H9 (cell line): ENCODE measurements around the gene ACOXL. TPM values are rescaled to one million over a fixed set of nuclear protein-coding genes. Genes with fewer than 3 reads are reported as not detected.

Source experiments
- DNase-seq: peaks from one replicate; pipeline ENCODE4 v3.0.0-alpha.2; 2017
- H2AFZ ChIP-seq: one replicate; pipeline ENCODE4 v1.6.1; 2013; ENCODE audit warnings: mild to moderate bottlenecking, low read length, control low read depth, moderate library complexity
- H2AK5ac ChIP-seq: 2 replicates; pipeline ENCODE4 v1.6.1; 2013; ENCODE audit warnings: low read length, control low read depth, mixed read lengths; ENCODE audit not compliant: insufficient read length
- H2BK120ac ChIP-seq: one replicate; pipeline ENCODE4 v1.6.1; 2013; ENCODE audit warnings: low read depth, mild to moderate bottlenecking, low read length, control low read depth, inconsistent platforms; ENCODE audit not compliant: poor library complexity, severe bottlenecking
- H2BK12ac ChIP-seq: 2 replicates; pipeline ENCODE4 v1.6.1; 2013; ENCODE audit warnings: low read length, control low read depth, mixed read lengths, low read depth; ENCODE audit not compliant: insufficient read length
- H2BK15ac ChIP-seq: 2 replicates; pipeline ENCODE4 v1.6.1; 2013; ENCODE audit warnings: low read depth, low read length, control low read depth
- H2BK20ac ChIP-seq: one replicate; pipeline ENCODE4 v1.6.1; 2013; ENCODE audit warnings: low read depth, mild to moderate bottlenecking, low read length, control low read depth, inconsistent platforms; ENCODE audit not compliant: poor library complexity, severe bottlenecking
- H2BK5ac ChIP-seq: 2 replicates; pipeline ENCODE4 v1.6.1; 2013; ENCODE audit warnings: low read length, control low read depth, mixed read lengths; ENCODE audit not compliant: insufficient read length
- H3K14ac ChIP-seq: 2 replicates; pipeline ENCODE4 v1.6.1; 2013; ENCODE audit warnings: low read length, control low read depth; ENCODE audit not compliant: insufficient read depth
- H3K18ac ChIP-seq: 2 replicates; pipeline ENCODE4 v1.6.1; 2013; ENCODE audit warnings: low read depth, mild to moderate bottlenecking, mixed read lengths, low read length, control low read depth; ENCODE audit not compliant: insufficient read length
- H3K23ac ChIP-seq: 2 replicates; pipeline ENCODE4 v1.6.1; 2013; ENCODE audit warnings: low read length, control low read depth, mixed read lengths, low read depth; ENCODE audit not compliant: insufficient read length
- H3K23me2 ChIP-seq: 2 replicates; pipeline ENCODE4 v1.6.1; 2013; ENCODE audit warnings: low read depth, mild to moderate bottlenecking, mixed read lengths, low read length, control low read depth; ENCODE audit not compliant: insufficient read length, poor library complexity, severe bottlenecking
- H3K27ac ChIP-seq: 2 replicates; pipeline ENCODE4 v1.5.1; 2013; ENCODE audit warnings: low read length, control low read depth, mixed read lengths, low read depth; ENCODE audit not compliant: insufficient read length
- H3K27me3 ChIP-seq: 2 replicates; pipeline ENCODE4 v1.6.1; 2013; ENCODE audit warnings: low read length, control low read depth, inconsistent platforms; ENCODE audit not compliant: insufficient read depth
- H3K4ac ChIP-seq: 2 replicates; pipeline ENCODE4 v1.6.1; 2013; ENCODE audit warnings: low read depth, mild to moderate bottlenecking, control low read depth, inconsistent platforms, low read length, moderate library complexity
- H3K4me1 ChIP-seq: 2 replicates; pipeline ENCODE4 v1.6.1; 2013; ENCODE audit warnings: low read length, control low read depth, inconsistent platforms; ENCODE audit not compliant: insufficient read depth
- H3K4me2 ChIP-seq: 2 replicates; pipeline ENCODE4 v1.6.1; 2013; ENCODE audit warnings: low read length, control low read depth, mixed read lengths; ENCODE audit not compliant: insufficient read length, insufficient read depth
- H3K56ac ChIP-seq: 2 replicates; pipeline ENCODE4 v1.6.1; 2013; ENCODE audit warnings: low read depth, mild to moderate bottlenecking, mixed read lengths, low read length, control low read depth; ENCODE audit not compliant: insufficient read length
- H3K79me1 ChIP-seq: 2 replicates; pipeline ENCODE4 v1.6.1; 2013; ENCODE audit warnings: low read depth, mild to moderate bottlenecking, moderate library complexity, low read length, control low read depth, inconsistent platforms; ENCODE audit not compliant: insufficient read depth, poor library complexity, severe bottlenecking
- H3K79me2 ChIP-seq: 2 replicates; pipeline ENCODE4 v1.6.1; 2013; ENCODE audit warnings: low read length, control low read depth, inconsistent platforms; ENCODE audit not compliant: insufficient read depth
- H3K9ac ChIP-seq: 2 replicates; pipeline ENCODE4 v1.6.1; 2013; ENCODE audit warnings: low read length, control low read depth, mixed read lengths; ENCODE audit not compliant: insufficient read length; ENCODE audit errors: extremely low read depth
- H3K9me3 ChIP-seq: one replicate; pipeline ENCODE4 v1.6.1; 2013; ENCODE audit warnings: low read depth, low read length, inconsistent platforms; ENCODE audit not compliant: control insufficient read depth
- H3T11ph ChIP-seq: one replicate; pipeline ENCODE4 v1.6.1; 2013; ENCODE audit warnings: mild to moderate bottlenecking, low read length, control low read depth, inconsistent platforms
- H4K20me1 ChIP-seq: one replicate; pipeline ENCODE4 v1.6.1; 2013; ENCODE audit not compliant: control insufficient read depth, insufficient read length, insufficient read depth
- H4K5ac ChIP-seq: 2 replicates; pipeline ENCODE4 v1.6.1; 2013; ENCODE audit warnings: low read depth, mild to moderate bottlenecking, mixed read lengths, low read length, control low read depth; ENCODE audit not compliant: insufficient read length
- H4K8ac ChIP-seq: replicated peaks from 2 replicates; pipeline ENCODE4 v1.6.1; 2013; ENCODE audit warnings: low read length, control low read depth, mixed read lengths, low read depth; ENCODE audit not compliant: insufficient read length
- H4K91ac ChIP-seq: 2 replicates; pipeline ENCODE4 v1.6.1; 2013; ENCODE audit warnings: low read depth, mild to moderate bottlenecking, moderate library complexity, mixed read lengths, low read length, control low read depth; ENCODE audit not compliant: insufficient read length
- H3K27ac Mint-ChIP-seq, 3 experiments: 2 replicates in 2 of 3; 3 replicates in 1 of 3; pipeline ENCODE4 v1.8.0; 2020 to 2021; ENCODE audit warnings: mixed read lengths in 3 of 3, mild to moderate bottlenecking in 1 of 3, moderate library complexity in 1 of 3
- H3K27me3 Mint-ChIP-seq: 2 replicates; pipeline ENCODE4 v1.8.0; 2021; ENCODE audit warnings: low read depth, mild to moderate bottlenecking, moderate library complexity, mixed read lengths
- H3K36me3 Mint-ChIP-seq, 3 experiments: 2 replicates in 2 of 3; 3 replicates in 1 of 3; pipeline ENCODE4 v1.8.0; 2020 to 2021; ENCODE audit warnings: low read depth in 3 of 3, mixed read lengths in 3 of 3; ENCODE audit not compliant: insufficient read depth in 1 of 3
- H3K4me1 Mint-ChIP-seq, 2 experiments: 2 replicates each; pipeline ENCODE4 v1.8.0; 2020; ENCODE audit warnings: mixed read lengths in 2 of 2
- H3K4me3 Mint-ChIP-seq, 2 experiments: 2 replicates in 1 of 2; 3 replicates in 1 of 2; pipeline ENCODE4 v1.8.0; 2020 to 2021; ENCODE audit warnings: mild to moderate bottlenecking in 2 of 2, mixed read lengths in 2 of 2, moderate library complexity in 1 of 2
- H3K9me3 Mint-ChIP-seq, 2 experiments: 2 replicates in 1 of 2; 3 replicates in 1 of 2; pipeline ENCODE4 v1.8.0; 2020; ENCODE audit warnings: mild to moderate bottlenecking in 2 of 2, mixed read lengths in 2 of 2, moderate library complexity in 1 of 2
- CTCF ChIP-seq: fragments of 200-600 bp; sonication (generic); conservative IDR thresholded peaks from 3 replicates; pipeline ENCODE4 v1.8.0; 2021; ENCODE audit warnings: antibody characterized with exemption, mild to moderate bottlenecking
- WGBS: extraction: QIAGEN DNeasy Blood & Tissue Kit; methylation state at CpG from one replicate; pipeline ENCODE4 v1.1.7; 2013; ENCODE audit warnings: missing lambda C conversion rate, low lambda C conversion rate, mixed read lengths; ENCODE audit not compliant: insufficient read length; ENCODE audit errors: extremely low coverage; 5-methylcytosine and 5-hydroxymethylcytosine counted together
- total RNA-seq: library from RNA; stranded (reverse); gene quantifications from 2 replicates; pipeline ENCODE4 v1.2.1, GENCODE V29; 2021

The ACOXL gene
- total RNA-seq, 1 experiment from 2014 or later: 37.6 TPM

GRCh38 chr2:110934948-110935347 lies 202.6 kb downstream of the ACOXL start:
- no peak overlapping the region for H3K14ac ChIP-seq
- no peak overlapping the region for H4K91ac ChIP-seq
- no peak overlapping the region for H3K4me3 Mint-ChIP-seq
- no peak overlapping the region for H2BK120ac ChIP-seq
- H3K4me1 Mint-ChIP-seq: no peaks in the 10 kb centered on the region
- no peak for DNase-seq
- H3K4me1 ChIP-seq: no peaks in the 10 kb centered on the region
- H3K79me2 ChIP-seq: no peaks in the 10 kb centered on the region
- H3K27me3 Mint-ChIP-seq: no peaks in the 10 kb centered on the region
- peaks cover 1% of the 10 kb centered on the region for H3K9me3 ChIP-seq
- no peaks in the 10 kb centered on the region for H3K27me3 ChIP-seq
- H3K9ac ChIP-seq: no peak overlapping the region
- peak overlapping the region in 1 of 3 experiments; percentile 83; a peak in 2 of 7 replicates for H3K27ac Mint-ChIP-seq
- H4K20me1 ChIP-seq: no peaks in the 10 kb centered on the region
- H4K8ac ChIP-seq: no peak overlapping the region
- H3T11ph ChIP-seq: no peak overlapping the region
- no peak overlapping the region for H2BK5ac ChIP-seq
- TF ChIP-seq CTCF: no peak
- H3K27ac ChIP-seq: no peak overlapping the region
- peaks cover 16 to 43% (median 17%) of the 10 kb centered on the region in 3 experiments for H3K36me3 Mint-ChIP-seq
- H3K4me2 ChIP-seq: no peak overlapping the region
- no peak overlapping the region for H2AFZ ChIP-seq
- no CpG with 5 or more reads among the region's 6 CpGs for WGBS
- H2BK12ac ChIP-seq: no peak overlapping the region
- no peak overlapping the region for H3K18ac ChIP-seq
- no peak overlapping the region for H2AK5ac ChIP-seq
- H3K56ac ChIP-seq: no peak overlapping the region
- H2BK15ac ChIP-seq: no peak overlapping the region
- H3K4ac ChIP-seq: no peak overlapping the region
- no peak overlapping the region for H3K23ac ChIP-seq
- H2BK20ac ChIP-seq: no peak overlapping the region
- no peaks in the 10 kb centered on the region for H3K23me2 ChIP-seq
- peaks cover 9 to 12% of the 10 kb centered on the region in 2 experiments for H3K9me3 Mint-ChIP-seq
- no peaks in the 10 kb centered on the region for H3K79me1 ChIP-seq
- H4K5ac ChIP-seq: no peak overlapping the region
